ENCODE data around the gene UGGT2. TPM values are rescaled to one million over a fixed set of nuclear protein-coding genes. Genes with fewer than 3 reads are reported as not detected.
A peak's percentile ranks its signal among the peaks of the same experiment; 100 is the strongest.

Gene UGGT2
- total RNA-seq, 2 donors from 2014 or later: 17.3 to 25.6 TPM

DNA sequence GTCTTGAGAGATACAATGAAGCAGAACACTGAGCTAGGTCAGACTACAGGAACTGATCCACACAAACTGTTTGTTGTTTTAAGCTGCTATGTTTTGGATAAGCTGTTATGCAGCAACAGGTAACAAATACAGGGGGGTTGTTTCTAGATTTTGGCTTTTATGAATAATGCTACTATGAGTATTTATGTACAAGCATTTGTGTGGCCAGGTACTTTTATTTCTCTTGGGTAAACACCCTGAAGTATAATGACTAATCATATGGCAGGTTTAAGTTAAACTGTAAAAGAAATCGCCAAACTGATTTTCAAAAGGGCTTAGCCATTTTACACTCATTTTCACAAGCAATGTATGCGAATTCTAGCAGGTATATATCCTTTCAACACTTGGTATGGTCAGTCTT, 210.3 kb downstream of the UGGT2 start:
- no peaks in the 10 kb centered on the region for H3K27me3 ChIP-seq
- TF ChIP-seq, protein P1, sequence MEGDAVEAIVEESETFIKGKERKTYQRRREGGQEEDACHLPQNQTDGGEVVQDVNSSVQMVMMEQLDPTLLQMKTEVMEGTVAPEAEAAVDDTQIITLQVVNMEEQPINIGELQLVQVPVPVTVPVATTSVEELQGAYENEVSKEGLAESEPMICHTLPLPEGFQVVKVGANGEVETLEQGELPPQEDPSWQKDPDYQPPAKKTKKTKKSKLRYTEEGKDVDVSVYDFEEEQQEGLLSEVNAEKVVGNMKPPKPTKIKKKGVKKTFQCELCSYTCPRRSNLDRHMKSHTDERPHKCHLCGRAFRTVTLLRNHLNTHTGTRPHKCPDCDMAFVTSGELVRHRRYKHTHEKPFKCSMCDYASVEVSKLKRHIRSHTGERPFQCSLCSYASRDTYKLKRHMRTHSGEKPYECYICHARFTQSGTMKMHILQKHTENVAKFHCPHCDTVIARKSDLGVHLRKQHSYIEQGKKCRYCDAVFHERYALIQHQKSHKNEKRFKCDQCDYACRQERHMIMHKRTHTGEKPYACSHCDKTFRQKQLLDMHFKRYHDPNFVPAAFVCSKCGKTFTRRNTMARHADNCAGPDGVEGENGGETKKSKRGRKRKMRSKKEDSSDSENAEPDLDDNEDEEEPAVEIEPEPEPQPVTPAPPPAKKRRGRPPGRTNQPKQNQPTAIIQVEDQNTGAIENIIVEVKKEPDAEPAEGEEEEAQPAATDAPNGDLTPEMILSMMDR (IDR thresholded peaks at IDR 0.05): no peak
- no peaks in the 10 kb centered on the region for H3K4me1 ChIP-seq
- DNase-seq (ENCODE audit: low spot score): no peak
- H3K27ac ChIP-seq: no peak overlapping the region
- H3K36me3 ChIP-seq: no peaks in the 10 kb centered on the region
- no peak overlapping the region for H3K4me3 ChIP-seq
- H3K9me3 ChIP-seq: peaks cover 0 to 15% of the 10 kb centered on the region in 2 donors

DNA sequence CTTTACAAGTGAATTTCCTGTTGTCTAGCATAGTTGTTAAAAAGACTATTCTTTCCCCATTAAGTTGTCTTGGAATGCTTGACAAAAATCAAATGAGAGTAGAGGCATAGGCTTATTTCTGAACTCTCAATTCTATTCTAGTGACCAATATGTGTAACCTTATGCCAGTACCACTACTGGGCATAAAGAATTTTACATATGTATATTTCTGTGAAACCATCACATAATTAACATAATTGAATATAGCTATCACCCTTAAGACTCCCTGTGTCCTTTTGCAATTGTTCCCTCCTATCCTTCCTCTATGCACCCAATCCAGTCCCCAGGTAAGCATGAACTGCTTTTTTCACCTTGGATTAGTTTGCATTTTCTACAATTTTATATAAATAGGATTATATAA, 211.3 kb downstream of the UGGT2 start:
- TF ChIP-seq, protein P1 (IDR thresholded peaks at IDR 0.05): no peak
- H3K27me3 ChIP-seq: no peaks in the 10 kb centered on the region
- H3K27ac ChIP-seq: no peak overlapping the region
- H3K36me3 ChIP-seq: no peaks in the 10 kb centered on the region
- no peaks in the 10 kb centered on the region for H3K4me1 ChIP-seq
- no peak for DNase-seq (ENCODE audit: low spot score)
- peaks cover 0 to 18% of the 10 kb centered on the region in 2 donors for H3K9me3 ChIP-seq
- H3K4me3 ChIP-seq: no peak overlapping the region

DNA sequence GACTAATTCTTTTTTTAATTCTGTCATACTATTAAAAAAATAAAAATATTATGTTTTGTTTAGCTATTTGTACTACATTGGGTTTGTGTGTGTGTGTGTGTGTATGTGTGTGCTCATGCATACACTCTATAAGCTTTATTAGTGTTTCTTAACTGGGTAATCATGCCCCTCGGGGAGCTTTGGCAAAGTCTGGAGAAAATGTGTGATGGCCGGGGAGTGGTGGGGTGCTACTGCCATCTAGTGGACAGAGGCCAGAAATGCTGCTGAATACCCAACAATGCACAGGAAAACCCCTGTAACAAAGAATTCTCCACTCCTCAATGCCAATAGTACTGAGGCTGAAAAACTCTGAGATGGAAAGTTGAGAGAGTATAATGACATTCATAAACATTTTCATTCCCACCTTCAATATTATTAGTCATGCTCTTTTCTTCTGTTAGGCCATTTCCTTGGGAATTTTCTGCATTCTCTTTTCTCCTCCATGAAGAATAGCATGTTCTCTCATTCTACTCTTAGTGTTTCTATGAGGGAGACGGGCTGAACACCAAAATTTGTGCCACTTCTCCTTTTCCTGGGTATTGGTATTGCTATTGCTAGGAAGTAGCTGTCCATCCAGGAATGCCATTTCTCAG, 219.0 kb downstream of the UGGT2 start:
- DNase-seq (ENCODE audit: low spot score): peak; percentile 76
- Histone ChIP-seq H3K27ac (no peak overlapping the region), H3K4me1 (peaks cover 0 to 5% of the 10 kb centered on the region in 2 donors), H3K36me3 (no peaks in the 10 kb centered on the region), H3K27me3 (no peaks in the 10 kb centered on the region), H3K9me3 (peaks cover 0 to 14% of the 10 kb centered on the region in 2 donors), H3K4me3 (no peak overlapping the region)
- TF ChIP-seq, protein P1 (IDR thresholded peaks at IDR 0.05): peak; percentile 78 to 94

DNA sequence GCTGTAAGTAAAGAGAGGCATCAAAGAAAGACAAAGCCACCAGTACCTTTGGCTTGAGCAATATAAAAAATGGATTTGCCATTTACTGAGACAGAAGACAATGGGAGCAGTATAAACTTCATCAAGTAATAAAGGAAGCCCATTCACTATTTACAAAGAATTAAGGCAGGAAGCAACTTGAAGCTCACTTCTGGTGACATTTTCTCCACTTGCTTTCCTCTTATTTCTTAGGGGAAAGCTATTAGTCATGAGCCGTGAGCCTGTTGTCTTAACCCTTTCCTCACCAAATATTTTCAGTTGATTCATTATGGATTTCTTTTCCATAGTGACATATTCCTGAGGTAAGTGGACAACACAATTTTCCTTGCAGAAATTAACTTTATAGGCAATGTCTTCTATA, 219.5 kb downstream of the UGGT2 start:
- Histone ChIP-seq H3K36me3 (no peaks in the 10 kb centered on the region), H3K27ac (no peak overlapping the region), H3K4me3 (no peak overlapping the region), H3K9me3 (peaks cover 0 to 15% of the 10 kb centered on the region in 2 donors), H3K27me3 (no peaks in the 10 kb centered on the region), H3K4me1 (peaks cover 0 to 5% of the 10 kb centered on the region in 2 donors)
- no peak for DNase-seq (ENCODE audit: low spot score)
- TF ChIP-seq, protein P1 (IDR thresholded peaks at IDR 0.05): no peak

DNA sequence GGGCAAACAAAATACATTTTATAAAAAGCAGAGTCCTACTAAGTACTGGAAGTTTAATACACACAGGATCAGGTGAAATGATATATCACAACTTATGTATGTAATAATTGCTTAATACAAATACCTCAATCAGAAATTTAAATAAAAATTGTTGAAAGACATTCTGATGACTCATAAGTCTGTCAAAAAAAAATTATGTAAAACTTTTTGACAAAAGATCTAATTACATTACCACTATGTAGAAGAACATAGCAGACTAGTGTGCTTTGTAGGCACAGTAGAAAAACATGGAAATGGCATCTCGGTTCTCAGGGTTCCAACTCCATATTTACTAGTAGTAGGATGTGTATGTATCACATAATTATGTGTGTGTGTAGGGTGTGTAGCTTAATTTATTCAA, 220.1 kb downstream of the UGGT2 start:
- Histone ChIP-seq H3K27ac (no peak overlapping the region), H3K4me3 (no peak overlapping the region), H3K4me1 (peaks cover 0 to 5% of the 10 kb centered on the region in 2 donors), H3K36me3 (no peaks in the 10 kb centered on the region), H3K27me3 (no peaks in the 10 kb centered on the region), H3K9me3 (peaks cover 0 to 11% of the 10 kb centered on the region in 2 donors)
- TF ChIP-seq, protein P1 (IDR thresholded peaks at IDR 0.05): no peak
- DNase-seq (ENCODE audit: low spot score): no peak

DNA sequence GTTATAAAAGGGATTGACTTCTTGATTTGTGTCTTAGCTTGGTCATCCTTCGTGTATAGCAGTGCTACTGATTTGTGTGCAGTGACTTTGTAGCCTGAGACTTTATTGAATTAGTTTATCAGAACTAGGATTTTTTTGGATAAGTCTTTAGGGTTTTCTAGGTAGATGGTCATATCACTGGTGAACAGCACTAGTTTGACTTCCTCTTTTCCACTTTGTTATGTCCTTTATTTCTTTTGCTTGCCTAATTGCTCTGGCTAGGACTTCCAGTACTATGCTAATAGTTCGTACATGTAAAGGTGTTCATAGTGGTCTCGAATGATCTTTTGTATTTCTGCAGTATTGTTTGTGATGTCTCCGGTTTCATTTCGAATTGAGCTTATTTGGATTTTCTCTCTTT, 230.9 kb downstream of the UGGT2 start:
- H3K9me3 ChIP-seq: no peaks in the 10 kb centered on the region
- H3K27ac ChIP-seq: no peak overlapping the region
- H3K36me3 ChIP-seq: peaks cover 8% of the 10 kb centered on the region
- DNase-seq (ENCODE audit: low spot score): no peak
- H3K27me3 ChIP-seq: no peaks in the 10 kb centered on the region
- no peaks in the 10 kb centered on the region for H3K4me1 ChIP-seq
- H3K4me3 ChIP-seq: no peak overlapping the region
- TF ChIP-seq, protein P1 (IDR thresholded peaks at IDR 0.05): no peak

Measured in right atrium auricular region (tissue), 2 donors.